Aorta (tissue), 5 donors: ENCODE results near the gene GBP2. TPM values are rescaled to one million over a fixed set of nuclear protein-coding genes. Genes with fewer than 3 reads are reported as not detected.

ENCODE experiments used
- ATAC-seq: fragments of 200-7000 bp; cut with Tn5 transposase; one replicate; pipeline ENCODE4 v1.9.1; 2022; ENCODE audit warnings: moderate library complexity; ENCODE audit not compliant: low FRiP score
- DNase-seq, 2 donors: peaks; one replicate each; pipeline ENCODE4 v3.0.0-alpha.2; 2020
- H3K27ac ChIP-seq, 2 donors: one replicate each; pipeline ENCODE4 v1.5.1; 2013; ENCODE audit warnings: low read length in 2 of 2, mild to moderate bottlenecking in 2 of 2, moderate library complexity in 2 of 2, control low read depth in 1 of 2, inconsistent platforms in 1 of 2, low read depth in 1 of 2
- H3K27me3 ChIP-seq, 2 donors: one replicate each; pipeline ENCODE4 v1.6.1; 2013; ENCODE audit warnings: control low read depth in 1 of 2, low read length in 1 of 2, mild to moderate bottlenecking in 1 of 2, moderate library complexity in 1 of 2; ENCODE audit not compliant: insufficient read depth in 2 of 2, control insufficient read depth in 1 of 2
- H3K36me3 ChIP-seq, 2 donors: one replicate each; pipeline ENCODE4 v1.6.1; 2013; ENCODE audit warnings: control low read depth in 1 of 2, low read length in 1 of 2, mild to moderate bottlenecking in 1 of 2; ENCODE audit not compliant: insufficient read depth in 2 of 2, control insufficient read depth in 1 of 2
- H3K4me1 ChIP-seq, 2 donors: one replicate each; pipeline ENCODE4 v1.6.1; 2013; ENCODE audit warnings: low read length in 2 of 2, control low read depth in 1 of 2, mild to moderate bottlenecking in 1 of 2, moderate library complexity in 1 of 2; ENCODE audit not compliant: insufficient read depth in 2 of 2, control insufficient read depth in 1 of 2
- H3K4me3 ChIP-seq, 2 donors: one replicate each; pipeline ENCODE4 v1.5.1; 2013; ENCODE audit warnings: low read length in 2 of 2, control low read depth in 1 of 2, mild to moderate bottlenecking in 1 of 2
- H3K9me3 ChIP-seq: one replicate; pipeline ENCODE4 v1.6.1; 2013; ENCODE audit warnings: mild to moderate bottlenecking, low read length; ENCODE audit not compliant: control insufficient read depth
- WGBS, 2 donors: extraction: QIAGEN DNeasy Blood & Tissue Kit; methylation state at CpG; one replicate each; pipeline ENCODE4 v1.1.7; 2013; 5-methylcytosine and 5-hydroxymethylcytosine counted together
- intact Hi-C, 2 donors: fragments of 100-400 bp; cut with DNase I; formaldehyde crosslinking; loops; one replicate each; pipeline versions ENCODE4 v1.14.2 to v1.15.0; 2022
- polyA plus RNA-seq, 2 donors: library from polyadenylated mRNA; stranded (reverse); fragments of 200-250 nt; gene quantifications; one replicate each; pipeline ENCODE4 v1.2.3, GENCODE V29; 2013
- total RNA-seq, 2 donors: library from RNA; stranded (reverse); fragmentation: NEBNext Ultra II Directional; extraction: Animal tissue kit (Norgen Biotek cat#: 25700); gene quantifications; one replicate each; pipeline ENCODE4 v1.2.1, GENCODE V29; 2021
- donor health status: healthy with polysubstance abuse.
- donor health status: Bipolar disorder and iron deficiency.
- donor health status: DM: no; HTN: no; CAD: no.
- donor health status: DM: no; HTN: no; CAD: no.
- donor health status: DM: yes; HTN: yes; CAD: no.

GBP2 gene
- total and polyA plus RNA-seq, 4 donors = 67.6 to 217 (median 117) TPM

GRCh38 chr1:89064632-89065031, 61.3 kb downstream of the GBP2 start:
- H3K27ac ChIP-seq = peak overlapping the region; percentile 15 to 64
- H3K4me3 ChIP-seq = peak overlapping the region; percentile 94 to 98
- DNase-seq (no peak), ATAC-seq (peak; percentile 66)
- no peaks in the 10 kb centered on the region for H3K27me3 ChIP-seq
- 1% methylated on average over 4 of the region's 4 CpGs for WGBS, 2 donors
- intact Hi-C loops = loop anchor here (5.0 kb wide), 2 partner anchors 42 to 67 kb away; partner anchors contain the start of gene GBP3 (in 1 of the 2)
- no peaks in the 10 kb centered on the region for H3K9me3 ChIP-seq
- H3K4me1 ChIP-seq = no peaks in the 10 kb centered on the region
- H3K36me3 ChIP-seq = no peaks in the 10 kb centered on the region

GRCh38 chr1:89063094-89063493, 62.8 kb downstream of the GBP2 start:
- ATAC-seq = no peak
- H3K4me3 ChIP-seq = no peak overlapping the region
- H3K27ac ChIP-seq = no peak overlapping the region
- H3K36me3 ChIP-seq = peaks cover 0 to 2% of the 10 kb centered on the region in 2 donors
- WGBS, 2 donors = 79 to 86% methylated on average over 3 of the region's 3 CpGs
- no peaks in the 10 kb centered on the region for H3K9me3 ChIP-seq
- intact Hi-C loops = loop anchor here in 1 of 2 donors (5.0 kb wide), 1 partner anchor 41 kb away; the partner anchor contains the start of gene GBP3
- no peaks in the 10 kb centered on the region for H3K27me3 ChIP-seq
- no peak for DNase-seq
- H3K4me1 ChIP-seq = no peaks in the 10 kb centered on the region

- Histone ChIP-seq H3K36me3 (peaks cover 2 to 10% of the 10 kb centered on the region in 2 donors), H3K4me1 (no peaks in the 10 kb centered on the region), H3K9me3 (no peaks in the 10 kb centered on the region), H3K27ac (no peak overlapping the region), H3K4me3 (no peak overlapping the region), H3K27me3 (no peaks in the 10 kb centered on the region)
- DNase-seq (no peak), ATAC-seq (no peak)
- intact Hi-C loops = loop anchor here in 1 of 2 donors (5.0 kb wide), 1 partner anchor 38 kb away; the partner anchor contains the start of gene GBP3
- 66 to 77% methylated on average over 5 of the region's 5 CpGs for WGBS, 2 donors
These were observed 65.8 kb downstream of the GBP2 start for GRCh38 chr1:89060091-89060490.

Other genes with a start within 250 kb of the GBP2 start
- 10 to 100 TPM; 20.9 to 24.7 TPM for gene GTF2B, start 234.5 kb downstream of the GBP2 start, total RNA-seq
- 10 to 100 TPM; 26.9 to 27.7 TPM for gene GTF2B, start 234.5 kb downstream of the GBP2 start, polyA plus RNA-seq
- gene KYAT3, start 133.5 kb downstream of the GBP2 start, total RNA-seq = 10 to 100 TPM; 20.0 to 25.8 TPM
- gene KYAT3, start 133.5 kb downstream of the GBP2 start, polyA plus RNA-seq = 10 to 100 TPM; 23.8 to 25.5 TPM
- gene RBMXL1, start 133.5 kb downstream of the GBP2 start, total RNA-seq = 10 to 100 TPM; 23.4 to 30.7 TPM
- 10 to 100 TPM in 1 of 2 donors, 1 to 10 TPM in 1; 7.9 to 11.4 TPM for gene RBMXL1, start 133.5 kb downstream of the GBP2 start, polyA plus RNA-seq
- gene GBP3, start 103.2 kb downstream of the GBP2 start, total RNA-seq = 10 to 100 TPM; 20.6 to 47.8 TPM
- gene GBP3, start 103.2 kb downstream of the GBP2 start, polyA plus RNA-seq = 10 to 100 TPM in 1 of 2 donors, 1 to 10 TPM in 1; 9.5 to 25.4 TPM
- gene GBP1, start 60.9 kb downstream of the GBP2 start, total RNA-seq = 10 to 100 TPM; 43.8 to 62.6 TPM
- 10 to 100 TPM in 1 of 2 donors, 1 to 10 TPM in 1; 9.6 to 45.3 TPM for gene GBP1, start 60.9 kb downstream of the GBP2 start, polyA plus RNA-seq
- gene GBP7, start 49.9 kb upstream of the GBP2 start, total RNA-seq = under 1 TPM in 1 of 2 donors, not detected in 1; 0.21 TPM
- gene GBP7, start 49.9 kb upstream of the GBP2 start, polyA plus RNA-seq = not detected
- gene GBP4, start 72.8 kb upstream of the GBP2 start, total RNA-seq = 10 to 100 TPM; 10.1 to 17.7 TPM
- gene GBP4, start 72.8 kb upstream of the GBP2 start, polyA plus RNA-seq = 1 to 10 TPM; 1.4 to 3.6 TPM
- gene GBP5, start 146.7 kb upstream of the GBP2 start, total RNA-seq = 1 to 10 TPM; 3.7 to 7.9 TPM
- gene GBP5, start 146.7 kb upstream of the GBP2 start, polyA plus RNA-seq = 1 to 10 TPM in 1 of 2 donors, under 1 TPM in 1; 0.20 to 1.0 TPM
- gene GBP6, start 237.9 kb upstream of the GBP2 start, total RNA-seq = not detected
- gene GBP6, start 237.9 kb upstream of the GBP2 start, polyA plus RNA-seq = under 1 TPM; 0.13 TPM